ENCODE results near the gene DNAJC16. TPM values are rescaled to one million over a fixed set of nuclear protein-coding genes. Genes with fewer than 3 reads are reported as not detected.

DNAJC16 gene
- total RNA-seq (2016; rRNA removed; fragmentation: Illumina TruSeq; extraction: Trizol), result 10.7 and 15.4 TPM in 2 replicates
- 7.3 and 7.8 TPM in 2 replicates for total RNA-seq (2016; cell fraction: cytosol; rRNA removed; fragmentation: Illumina TruSeq; extraction: Trizol; ENCODE audit: low read depth)
- total RNA-seq (2016; cell fraction: insoluble cytoplasmic fraction; rRNA removed; fragmentation: Illumina TruSeq; extraction: Trizol), result 7.8 and 13.6 TPM in 2 replicates
- 5.1 and 5.5 TPM in 2 replicates for total RNA-seq (2016; cell fraction: membrane; rRNA removed; fragmentation: Illumina TruSeq; extraction: Trizol)
- 15.6 and 16.7 TPM in 2 replicates for total RNA-seq (2016; cell fraction: nucleus; rRNA removed; fragmentation: Illumina TruSeq; extraction: Trizol)
- 11.4 and 11.7 TPM in 2 replicates for polyA plus RNA-seq (2011; rRNA removed)
- 3.9 and 5.8 TPM in 2 replicates for polyA plus RNA-seq (2011; cell fraction: cytosol; rRNA removed)
- 7.8 and 8.8 TPM in 2 replicates for polyA plus RNA-seq (2011; cell fraction: nucleus; rRNA removed)
- polyA plus RNA-seq (2012), result 12.0 and 15.5 TPM in 2 replicates
- polyA plus RNA-seq (2016; cell fraction: cytosol; fragmentation: Illumina TruSeq; extraction: Trizol; ENCODE audit: low read depth), result 0.53 and 0.67 TPM in 2 replicates
- polyA plus RNA-seq (2016; cell fraction: insoluble cytoplasmic fraction; fragmentation: Illumina TruSeq; extraction: Trizol; ENCODE audit: low read depth), result 6.7 and 7.3 TPM in 2 replicates
- polyA plus RNA-seq (2016; cell fraction: membrane; fragmentation: Illumina TruSeq; extraction: Trizol; ENCODE audit: low read depth), result 1.7 and 3.2 TPM in 2 replicates
- polyA plus RNA-seq (2016; cell fraction: nucleus; fragmentation: Illumina TruSeq; extraction: Trizol; ENCODE audit: insufficient read depth, low read depth), result 19.2 and 21.4 TPM in 2 replicates
- 20.6 and 25.6 TPM in 2 replicates for polyA minus RNA-seq (2011; rRNA and poly(A)+ RNA removed; ENCODE audit: low replicate concordance)
- polyA minus RNA-seq (2011; cell fraction: cytosol; rRNA and poly(A)+ RNA removed), result 12.1 and 19.7 TPM in 2 replicates
- polyA minus RNA-seq (2011; cell fraction: nucleus; rRNA and poly(A)+ RNA removed), result 14.9 and 20.4 TPM in 2 replicates
- Bru-seq, nascent RNA, result percentile 69 among the genes with signal in this experiment
- BruChase-seq, experiment 1, labeled RNA remaining after a 6-hour chase, result percentile 74 among the genes with signal in this experiment
- BruChase-seq, experiment 2, labeled RNA remaining after a 2-hour chase, result percentile 72 among the genes with signal in this experiment
- long read RNA-seq, experiment 1, full-length matches to known transcripts, result 3 of 11 reads
- long read RNA-seq, experiment 1, partial matches to known transcripts, result 7 of 11 reads
- long read RNA-seq, experiment 1, other reads (novel, unspliced or antisense), result 1 of 11 reads
- long read RNA-seq, experiment 2, full-length matches to known transcripts, result 8 of 28 reads
- long read RNA-seq, experiment 2, partial matches to known transcripts, result 8 of 28 reads
- long read RNA-seq, experiment 2, other reads (novel, unspliced or antisense), result 12 of 28 reads

GRCh38 chr1:15526490-15527339 lies at the start of gene DNAJC16:
Gene DNAJC16, plus strand, starts transcription at chr1:15526848. Its CDS starts 2,258 bp downstream, at chr1:15529106.
- CTCF ChIA-PET (ENCODE audit: low intra/inter-chr PET ratio, low total read pairs), result no interaction called here
- WGBS (ENCODE audit: low lambda C conversion rate), result 0% methylated on average over 28 of the region's 65 CpGs
- H4K20me1 ChIP-seq (ENCODE audit: insufficient read depth, low read length), result peaks cover 4% of the 10 kb centered on the region; the same call in 1 of the 2 replicates
- POLR2A ChIA-PET, result interaction anchor here (0.6 to 2.2 kb wide), 16 partner anchors 15 to 345 kb away, joined by 3 to 16 read pairs (median 3); partner anchors contain the start of genes AGMAT and DDI2
- peak within 1 kb of the TSS; percentile 86 for H3K9ac ChIP-seq (ENCODE audit: insufficient read depth, low read depth, low read length)
- BruUV-seq (replicated peaks), result no TSS peak
- DNase-seq (ENCODE audit: low spot score) (peak; percentile 100), FAIRE-seq (peak; percentile 100), ATAC-seq (peak; percentile 83)
- H3K36me3 ChIP-seq (replicated peaks in 1 of 2; ENCODE audit: control insufficient read depth in 1 of 2, insufficient read depth in 2 of 2, low read length in 2 of 2), result 0 out of 5 replicates have a peak, but pooled peaks cover 0 to 3% of the 10 kb centered on the region in 2 experiments
- H3K4me2 ChIP-seq (ENCODE audit: low read depth, low read length), result peak within 1 kb of the TSS; percentile 96
- no peaks in the 10 kb centered on the region; a peak in 1 of 5 replicates for H3K27me3 ChIP-seq (ENCODE audit: control insufficient read depth in 1 of 2, insufficient read depth in 2 of 2, low read length in 2 of 2)
- H3K79me2 ChIP-seq (ENCODE audit: insufficient read depth, low read length), result peaks cover 21% of the 10 kb centered on the region
- H3K4me1 ChIP-seq (ENCODE audit: insufficient read depth, low read length), result peaks cover 36% of the 10 kb centered on the region
- H3K4me3 ChIP-seq (replicated peaks in 1 of 3; ENCODE audit: insufficient read depth in 1 of 3, low read depth in 2 of 3, low read length in 3 of 3), result peak within 1 kb of the TSS; percentile 69 to 96 (median 89)
- H2AFZ ChIP-seq (ENCODE audit: low read length), result peak within 1 kb of the TSS; percentile 44
- intact Hi-C loops (cut with micrococcal nuclease; ENCODE audit: unreplicated experiment), result loop anchor here (10.0 kb wide), 1 partner anchor 78 kb away; no protein-coding TSS in a partner anchor
- H3K9me3 ChIP-seq (ENCODE audit: low read length), result no peaks in the 10 kb centered on the region
- H3K27ac ChIP-seq (ENCODE audit: extremely low read length, insufficient read depth, low read length), result peak within 1 kb of the TSS; percentile 91
- in situ Hi-C loops (cut with HindIII; ENCODE audit: extremely low pct_ligation_motif_present, low pct_unique_long_range_greater_than_20kb), result no loop called here
- TF ChIP-seq NONO (IDR thresholded peaks at IDR 0.05) (no peak), NONO (CRISPR knock-in tag; conservative IDR thresholded peaks at IDR 0.05) (peak; percentile 74), MZF1 (CRISPR knock-in tag; IDR thresholded peaks at IDR 0.05; ENCODE audit: borderline replicate concordance) (no peak), ZNF33A (CRISPR knock-in tag; IDR thresholded peaks at IDR 0.05; ENCODE audit: borderline replicate concordance) (no peak), FOXA1 (IDR thresholded peaks at IDR 0.05) (no peak), FOXA1 (CRISPR knock-in tag; IDR thresholded peaks at IDR 0.05) (no peak), SP4 (CRISPR knock-in tag; IDR thresholded peaks at IDR 0.05) (peak; percentile 54; the same call in 1 of the 2 replicates), KMT2B (CRISPR knock-in tag; IDR thresholded peaks at IDR 0.05) (peak; percentile 78; the same call in 1 of the 2 replicates), ZNF83 (CRISPR knock-in tag; IDR thresholded peaks at IDR 0.05; ENCODE audit: borderline replicate concordance) (no peak), ZNF713 (CRISPR knock-in tag; IDR thresholded peaks at IDR 0.05) (no peak), SP2 (CRISPR knock-in tag; IDR thresholded peaks at IDR 0.05) (no peak), PAWR (CRISPR knock-in tag; IDR thresholded peaks at IDR 0.05; ENCODE audit: borderline replicate concordance) (no peak), ZNF513 (CRISPR knock-in tag; conservative IDR thresholded peaks at IDR 0.05) (no peak), DZIP1 (CRISPR knock-in tag; IDR thresholded peaks at IDR 0.05) (no peak)

Data from HepG2 (cell line).